Small intestine (tissue), 7 donors: Measurements from ENCODE around the gene ATXN2L. TPM values are rescaled to one million over a fixed set of nuclear protein-coding genes. Genes with fewer than 3 reads are reported as not detected.

Experiments
- DNase-seq, 2 donors: peaks; one replicate each; pipeline versions ENCODE4 v3.0.0 to v3.0.0-alpha.2; 2013
- FAIRE-seq: peaks from 2 replicates; lab custom pipeline; 2012; peaks lifted over from hg19 to GRCh38; lab: Jason Lieb, UNC
- H3K27ac ChIP-seq, 3 donors: one replicate each; pipeline ENCODE4 v1.5.1; 2013; ENCODE audit warnings: low read length in 2 of 3, mild to moderate bottlenecking in 2 of 3, control low read depth in 1 of 3, inconsistent platforms in 1 of 3, low read depth in 1 of 3, moderate library complexity in 1 of 3
- H3K27me3 ChIP-seq, 3 donors: one replicate each; pipeline ENCODE4 v1.6.1; 2013; ENCODE audit warnings: low read length in 3 of 3, inconsistent platforms in 1 of 3; ENCODE audit not compliant: control insufficient read depth in 3 of 3, insufficient read depth in 3 of 3
- H3K36me3 ChIP-seq, 3 donors: one replicate each; pipeline ENCODE4 v1.6.1; 2013; ENCODE audit warnings: low read length in 3 of 3, inconsistent platforms in 1 of 3, low read depth in 1 of 3, mild to moderate bottlenecking in 1 of 3, moderate library complexity in 1 of 3; ENCODE audit not compliant: control insufficient read depth in 3 of 3, insufficient read depth in 2 of 3
- H3K4me1 ChIP-seq, 3 donors: one replicate each; pipeline ENCODE4 v1.6.1; 2013; ENCODE audit warnings: low read length in 2 of 3, inconsistent platforms in 1 of 3, low read depth in 1 of 3, mild to moderate bottlenecking in 1 of 3, moderate library complexity in 1 of 3; ENCODE audit not compliant: control insufficient read depth in 3 of 3, insufficient read depth in 2 of 3
- H3K4me3 ChIP-seq, 3 donors: one replicate each; pipeline ENCODE4 v1.5.1; 2013; ENCODE audit warnings: low read length in 3 of 3, control low read depth in 1 of 3, inconsistent platforms in 1 of 3, low read depth in 1 of 3, mild to moderate bottlenecking in 1 of 3, moderate library complexity in 1 of 3
- H3K9me3 ChIP-seq, 2 donors: one replicate each; pipeline ENCODE4 v1.6.1; 2013; ENCODE audit warnings: low read depth in 1 of 2, low read length in 1 of 2; ENCODE audit not compliant: control insufficient read depth in 2 of 2, insufficient read depth in 1 of 2
- WGBS, 3 donors: extraction: QIAGEN DNeasy Blood & Tissue Kit; methylation state at CpG; one replicate each; pipeline ENCODE4 v1.1.7; 2013; 5-methylcytosine and 5-hydroxymethylcytosine counted together
- polyA plus RNA-seq, 4 donors: library from polyadenylated mRNA; stranded (reverse) in 3 of 4; unstranded in 1 of 4; fragments of 200-250 nt in 3 of 4; fragments of 120-200 nt in 1 of 4; gene quantifications; one replicate each; pipeline versions ENCODE4 v1.2.1 to v1.2.3, GENCODE V29; 2013
- donor health status: healthy with polysubstance abuse.
- donor health status: control.
- donor health status: control.
- donor health status: Bipolar disorder and iron deficiency.
- donor health status: healthy.

The ATXN2L gene
- polyA plus RNA-seq, 4 donors = 51.9 to 114 (median 65.1) TPM

GRCh38 chr16:28842696-28843095 lies 19.9 kb downstream of the ATXN2L start:
- FAIRE-seq = no peak
- H3K36me3 ChIP-seq = peaks cover 11 to 49% (median 14%) of the 10 kb centered on the region in 3 donors
- WGBS, 3 donors = 91 to 95% (median 93%) methylated on average over 7 of the region's 7 CpGs

GRCh38 chr16:28843766-28844165 lies 21.0 kb downstream of the ATXN2L start:
- no peaks in the 10 kb centered on the region for H3K27me3 ChIP-seq
- H3K4me1 ChIP-seq = peaks cover 0 to 18% (median 2%) of the 10 kb centered on the region in 3 donors
- H3K9me3 ChIP-seq = no peaks in the 10 kb centered on the region
- DNase-seq (no peak), FAIRE-seq (no peak)
- no peak overlapping the region for H3K4me3 ChIP-seq
- peaks cover 11 to 40% (median 14%) of the 10 kb centered on the region in 3 donors for H3K36me3 ChIP-seq
- 91 to 95% (median 95%) methylated on average over 12 of the region's 12 CpGs for WGBS, 3 donors
- H3K27ac ChIP-seq = no peak overlapping the region

More at GRCh38 chr16:28842696-28843095, 19.9 kb downstream of the ATXN2L start:
- no peak overlapping the region for H3K4me3 ChIP-seq
- H3K27ac ChIP-seq = no peak overlapping the region
- no peak for DNase-seq
- no peaks in the 10 kb centered on the region for H3K9me3 ChIP-seq
- H3K4me1 ChIP-seq = peaks cover 0 to 18% (median 2%) of the 10 kb centered on the region in 3 donors
- no peaks in the 10 kb centered on the region for H3K27me3 ChIP-seq

- Histone ChIP-seq H3K4me3 (peak overlapping the region in 1 of 3 donors; percentile 97), H3K27me3 (no peaks in the 10 kb centered on the region), H3K9me3 (no peaks in the 10 kb centered on the region), H3K4me1 (peaks cover 0 to 18% (median 2%) of the 10 kb centered on the region in 3 donors), H3K27ac (no peak overlapping the region), H3K36me3 (peaks cover 11 to 39% (median 14%) of the 10 kb centered on the region in 3 donors)
- 83 to 92% (median 89%) methylated on average over 19 of the region's 19 CpGs for WGBS, 3 donors
- FAIRE-seq (no peak), DNase-seq (no peak)
Observed at GRCh38 chr16:28844226-28844885, 21.6 kb downstream of the ATXN2L start.

- peak; percentile 70 to 83 for DNase-seq
- H3K27ac ChIP-seq = peak overlapping the region in 1 of 3 donors; percentile 82
- no peaks in the 10 kb centered on the region for H3K27me3 ChIP-seq
- H3K36me3 ChIP-seq = peaks cover 11 to 37% (median 14%) of the 10 kb centered on the region in 3 donors
- peaks cover 0 to 18% (median 2%) of the 10 kb centered on the region in 3 donors for H3K4me1 ChIP-seq
- no peaks in the 10 kb centered on the region for H3K9me3 ChIP-seq
- peak overlapping the region; percentile 84 to 97 (median 85) for H3K4me3 ChIP-seq
- WGBS, 3 donors = 17 to 47% (median 33%) methylated on average over 10 of the region's 10 CpGs
- no peak for FAIRE-seq
Observed at GRCh38 chr16:28845293-28845692, 22.5 kb downstream of the ATXN2L start.

GRCh38 chr16:28845761-28846079 lies 22.9 kb downstream of the ATXN2L start:
- peaks cover 11 to 37% (median 14%) of the 10 kb centered on the region in 3 donors for H3K36me3 ChIP-seq

GRCh38 chr16:28846080-28846932 lies 23.5 kb downstream of the ATXN2L start, which contains the start of gene TUFM:
Gene TUFM (minus strand): TSS chr16:28846348. CDS start chr16:28846269, 79 bp downstream.
- Histone ChIP-seq H3K36me3 (peaks cover 11 to 37% (median 14%) of the 10 kb centered on the region in 3 donors), H3K27me3 (no peaks in the 10 kb centered on the region), H3K4me3 (peak within 1 kb of the TSS; percentile 84 to 97 (median 85)), H3K9me3 (no peaks in the 10 kb centered on the region), H3K4me1 (peaks cover 0 to 18% (median 2%) of the 10 kb centered on the region in 3 donors), H3K27ac (peak within 1 kb of the TSS; percentile 78 to 90 (median 86))
- peak; percentile 98 to 99 for DNase-seq
- no peak for FAIRE-seq
- 0% methylated on average over 64 to 73 of the region's 73 CpGs for WGBS, 3 donors

More at GRCh38 chr16:28845761-28846079, 22.9 kb downstream of the ATXN2L start:
- Histone ChIP-seq H3K27me3 (no peaks in the 10 kb centered on the region), H3K4me1 (peaks cover 0 to 18% (median 2%) of the 10 kb centered on the region in 3 donors), H3K9me3 (no peaks in the 10 kb centered on the region), H3K27ac (peak overlapping the region; percentile 55 to 86 (median 82)), H3K4me3 (peak overlapping the region; percentile 84 to 97 (median 85))
- 0 to 1% (median 0%) methylated on average over 16 of the region's 16 CpGs for WGBS, 3 donors
- no peak for DNase-seq
- FAIRE-seq = no peak

- Histone ChIP-seq H3K4me1 (peaks cover 0 to 18% (median 2%) of the 10 kb centered on the region in 3 donors), H3K27me3 (no peaks in the 10 kb centered on the region), H3K4me3 (peak overlapping the region; percentile 56 to 97 (median 85)), H3K9me3 (no peaks in the 10 kb centered on the region), H3K27ac (peak overlapping the region; percentile 78 to 90 (median 86)), H3K36me3 (peaks cover 11 to 35% (median 13%) of the 10 kb centered on the region in 3 donors)
- WGBS, 3 donors = 9 to 18% (median 13%) methylated on average over 5 of the region's 5 CpGs
- FAIRE-seq (no peak), DNase-seq (peak in 1 of 2 donors; percentile 6)
Observed at GRCh38 chr16:28846933-28847273, 24.1 kb downstream of the ATXN2L start.

GRCh38 chr16:28858421-28858820 lies 35.6 kb downstream of the ATXN2L start:
- DNase-seq (no peak), FAIRE-seq (no peak)
- Histone ChIP-seq H3K4me3 (no peak overlapping the region), H3K9me3 (no peaks in the 10 kb centered on the region), H3K36me3 (peaks cover 0 to 2% (median 2%) of the 10 kb centered on the region in 3 donors), H3K27me3 (no peaks in the 10 kb centered on the region), H3K27ac (no peak overlapping the region), H3K4me1 (no peaks in the 10 kb centered on the region)
- 95 to 96% (median 95%) methylated on average over 8 of the region's 8 CpGs for WGBS, 3 donors
